Progenitor cell of endocrine pancreas (in vitro differentiated cells): ENCODE results near the gene MRAP. TPM values are rescaled to one million over a fixed set of nuclear protein-coding genes. Genes with fewer than 3 reads are reported as not detected.

Experiments
- DNase-seq: peaks from one replicate; pipeline ENCODE4 v3.0.0; 2021; ENCODE audit warnings: low spot score; ENCODE audit not compliant: unreplicated experiment
- H3K27ac Mint-ChIP-seq: 2 replicates; pipeline ENCODE4 v1.8.0; 2021; ENCODE audit warnings: mild to moderate bottlenecking, moderate library complexity, mixed read lengths
- H3K27me3 Mint-ChIP-seq: 2 replicates; pipeline ENCODE4 v1.8.0; 2021; ENCODE audit warnings: mixed read lengths
- H3K36me3 Mint-ChIP-seq: 2 replicates; pipeline ENCODE4 v1.8.0; 2022; ENCODE audit warnings: mixed read lengths; ENCODE audit not compliant: insufficient read depth
- H3K4me1 Mint-ChIP-seq: 2 replicates; pipeline ENCODE4 v1.8.0; 2021; ENCODE audit warnings: low read depth, mixed read lengths
- H3K4me3 Mint-ChIP-seq: 2 replicates; pipeline ENCODE4 v1.8.0; 2021; ENCODE audit warnings: low read depth, mild to moderate bottlenecking, moderate library complexity, mixed read lengths
- H3K9me3 Mint-ChIP-seq: 2 replicates; pipeline ENCODE4 v1.8.0; 2021; ENCODE audit warnings: low read depth, mixed read lengths
- total RNA-seq: library from RNA; stranded (reverse); gene quantifications from 2 replicates; pipeline ENCODE4 v1.2.1, GENCODE V29; 2021
- TF ChIP-seq, protein P1 (sequence below): fragments of 200-600 bp; sonication (generic); IDR thresholded peaks from one replicate; pipeline ENCODE4 v1.5.0; 2021; ENCODE audit warnings: antibody characterized with exemption, mild to moderate bottlenecking; ENCODE audit not compliant: unreplicated experiment

MRAP gene
- total RNA-seq, 1 donor from 2014 or later: 1.2 TPM

DNA sequence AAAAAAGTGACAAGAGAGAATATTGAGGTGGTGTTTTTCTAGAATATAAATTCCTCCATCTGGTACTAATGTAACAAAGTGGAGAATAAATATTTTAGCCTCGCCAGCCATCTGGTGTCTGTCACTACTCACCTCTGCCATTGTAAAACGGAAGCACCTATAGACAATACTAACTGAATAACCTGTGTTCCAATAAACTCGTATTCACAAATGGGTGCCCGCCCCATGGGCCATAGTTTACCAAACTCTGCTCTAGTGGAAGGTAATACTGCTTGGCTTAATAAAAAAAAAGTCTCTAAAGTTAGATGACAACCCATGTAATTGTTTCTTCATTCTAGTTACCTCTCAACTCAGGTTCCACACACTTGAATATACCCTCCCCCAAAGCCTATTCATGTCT lies 27.9 kb upstream of the MRAP start:
- TF ChIP-seq, protein P1, sequence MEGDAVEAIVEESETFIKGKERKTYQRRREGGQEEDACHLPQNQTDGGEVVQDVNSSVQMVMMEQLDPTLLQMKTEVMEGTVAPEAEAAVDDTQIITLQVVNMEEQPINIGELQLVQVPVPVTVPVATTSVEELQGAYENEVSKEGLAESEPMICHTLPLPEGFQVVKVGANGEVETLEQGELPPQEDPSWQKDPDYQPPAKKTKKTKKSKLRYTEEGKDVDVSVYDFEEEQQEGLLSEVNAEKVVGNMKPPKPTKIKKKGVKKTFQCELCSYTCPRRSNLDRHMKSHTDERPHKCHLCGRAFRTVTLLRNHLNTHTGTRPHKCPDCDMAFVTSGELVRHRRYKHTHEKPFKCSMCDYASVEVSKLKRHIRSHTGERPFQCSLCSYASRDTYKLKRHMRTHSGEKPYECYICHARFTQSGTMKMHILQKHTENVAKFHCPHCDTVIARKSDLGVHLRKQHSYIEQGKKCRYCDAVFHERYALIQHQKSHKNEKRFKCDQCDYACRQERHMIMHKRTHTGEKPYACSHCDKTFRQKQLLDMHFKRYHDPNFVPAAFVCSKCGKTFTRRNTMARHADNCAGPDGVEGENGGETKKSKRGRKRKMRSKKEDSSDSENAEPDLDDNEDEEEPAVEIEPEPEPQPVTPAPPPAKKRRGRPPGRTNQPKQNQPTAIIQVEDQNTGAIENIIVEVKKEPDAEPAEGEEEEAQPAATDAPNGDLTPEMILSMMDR: no peak
- Mint-ChIP-seq H3K9me3 (no peaks in the 10 kb centered on the region), H3K27ac (no peak overlapping the region), H3K36me3 (peaks cover 12% of the 10 kb centered on the region), H3K4me3 (no peak overlapping the region), H3K4me1 (no peaks in the 10 kb centered on the region), H3K27me3 (no peaks in the 10 kb centered on the region)
- DNase-seq: no peak

DNA sequence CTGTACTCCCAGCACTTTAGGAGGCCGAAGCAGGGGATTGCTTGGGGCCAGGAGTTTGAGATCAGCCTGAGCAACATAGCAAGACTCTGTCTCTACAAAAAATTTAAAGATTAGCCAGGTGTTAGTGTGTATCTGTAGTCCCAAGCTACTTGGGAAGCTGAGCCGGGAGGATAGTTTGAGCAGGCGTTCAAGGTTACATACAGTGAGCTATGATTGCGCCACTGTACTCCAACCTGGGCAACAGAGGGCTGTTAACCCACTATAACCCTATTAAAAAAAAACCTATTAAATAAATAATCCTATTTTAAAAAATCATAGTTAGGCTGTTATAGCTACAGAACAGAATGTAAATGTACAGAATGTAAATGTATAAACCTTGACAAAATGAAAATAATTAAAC lies 22.0 kb upstream of the MRAP start:
- Mint-ChIP-seq H3K9me3 (no peaks in the 10 kb centered on the region), H3K36me3 (peaks cover 1% of the 10 kb centered on the region), H3K4me1 (peaks cover 14% of the 10 kb centered on the region), H3K27ac (no peak overlapping the region), H3K4me3 (no peak overlapping the region), H3K27me3 (no peaks in the 10 kb centered on the region)
- TF ChIP-seq, protein P1: no peak
- DNase-seq: no peak

DNA sequence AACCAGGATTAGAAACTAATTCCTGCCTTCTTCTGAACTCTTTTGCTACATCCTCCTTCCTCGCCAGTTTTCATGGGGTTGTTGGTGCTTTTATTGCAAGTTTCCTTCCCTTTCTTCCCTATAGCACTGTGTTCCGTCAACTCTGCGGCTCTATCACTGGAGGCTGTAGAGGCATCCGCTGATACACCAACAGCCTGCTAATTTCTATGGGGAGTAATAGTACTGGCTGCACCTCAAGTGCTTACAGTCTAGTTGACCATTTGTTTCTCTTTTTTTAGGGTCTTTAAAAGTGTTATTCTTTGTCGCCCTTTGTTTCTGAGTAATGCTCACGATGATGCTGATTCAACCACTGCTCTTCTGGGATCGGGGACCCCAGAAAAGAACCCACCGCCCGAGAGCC lies 20.6 kb upstream of the MRAP start:
- Mint-ChIP-seq H3K4me3 (peak overlapping the region; percentile 100), H3K27me3 (no peaks in the 10 kb centered on the region), H3K27ac (peak overlapping the region; percentile 96), H3K4me1 (peaks cover 14% of the 10 kb centered on the region), H3K9me3 (no peaks in the 10 kb centered on the region), H3K36me3 (peaks cover 3% of the 10 kb centered on the region)
- TF ChIP-seq, protein P1: no peak
- no peak for DNase-seq

DNA sequence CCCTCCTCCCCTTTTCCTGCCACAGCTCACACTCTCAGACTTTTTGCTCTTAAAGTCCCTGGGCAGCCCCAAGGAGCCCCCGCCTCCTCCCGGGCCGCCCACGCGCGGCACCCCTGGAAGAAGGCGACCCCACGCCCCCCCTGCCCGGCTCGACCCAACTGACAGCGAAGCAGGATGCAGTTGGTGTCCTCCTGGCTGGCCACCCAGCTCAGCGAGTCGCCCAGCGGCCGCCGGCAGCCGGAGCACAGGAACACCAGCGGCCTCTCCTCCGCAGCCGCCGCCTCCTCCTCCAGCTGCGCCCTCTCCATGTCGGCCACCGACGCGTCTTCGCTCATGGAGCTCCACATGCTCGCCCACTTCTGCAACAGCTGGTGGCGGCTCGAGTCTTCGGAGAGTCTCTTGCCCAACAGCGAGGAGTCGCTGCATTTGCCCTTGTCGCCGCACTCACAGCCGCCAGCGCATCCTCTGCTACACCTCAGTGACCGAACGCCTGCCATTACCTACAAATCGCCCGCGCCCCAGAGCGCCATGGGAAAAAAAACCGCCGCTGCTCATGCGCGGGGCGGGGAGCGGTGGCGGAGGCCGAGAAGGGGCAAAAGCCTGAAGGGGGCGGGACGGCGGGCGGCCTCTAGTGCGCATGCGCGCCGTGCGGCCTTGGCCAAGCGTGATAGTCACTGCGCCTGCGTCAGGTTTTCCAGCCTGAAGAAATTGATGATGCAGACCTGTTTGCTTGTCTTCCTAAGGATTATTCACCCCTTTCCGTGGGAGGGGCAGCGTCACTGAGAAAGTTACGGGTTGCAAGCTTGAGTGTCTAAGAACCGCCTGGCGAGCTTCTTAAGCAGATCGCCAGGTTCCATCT lies 19.9 kb upstream of the MRAP start, which contains the start of gene MIS18A:
TSS of gene MIS18A (minus strand) at position 532 of the 859 bp plus-strand sequence. CDS start at position 497, 35 bp downstream.
- DNase-seq: peak; percentile 97

DNA sequence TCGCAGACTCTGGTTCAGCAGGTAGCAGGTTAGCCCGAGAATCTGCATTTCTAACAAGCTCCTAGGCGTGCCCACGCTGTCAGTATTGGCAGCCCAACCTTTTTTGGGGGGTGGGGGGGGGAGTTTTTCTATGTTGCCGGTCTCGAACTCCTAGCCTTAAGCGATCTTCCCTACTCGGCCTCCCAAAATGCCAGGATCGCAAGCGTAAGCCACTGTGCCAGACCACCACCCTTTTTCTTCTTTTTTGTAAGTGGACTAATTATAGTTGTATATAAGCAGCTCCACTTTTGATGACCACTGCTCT lies 19.3 kb upstream of the MRAP start:
- H3K4me3 Mint-ChIP-seq: peak overlapping the region; percentile 100
- H3K27ac Mint-ChIP-seq: peak overlapping the region; percentile 96
- DNase-seq: no peak
- peaks cover 14% of the 10 kb centered on the region for H3K4me1 Mint-ChIP-seq
- H3K36me3 Mint-ChIP-seq: peaks cover 3% of the 10 kb centered on the region
- TF ChIP-seq, protein P1: no peak
- H3K9me3 Mint-ChIP-seq: no peaks in the 10 kb centered on the region
- H3K27me3 Mint-ChIP-seq: no peaks in the 10 kb centered on the region

More for the DNA sequence above, 19.9 kb upstream of the MRAP start, which contains the start of gene MIS18A:
- Mint-ChIP-seq H3K27ac (peak within 1 kb of the TSS; percentile 96), H3K36me3 (peaks cover 3% of the 10 kb centered on the region), H3K9me3 (no peaks in the 10 kb centered on the region), H3K27me3 (no peaks in the 10 kb centered on the region), H3K4me1 (peaks cover 14% of the 10 kb centered on the region), H3K4me3 (peak within 1 kb of the TSS; percentile 100)
- TF ChIP-seq, protein P1: peak; percentile 3
